ENCODE data around the gene ZNF598. TPM values are rescaled to one million over a fixed set of nuclear protein-coding genes. Genes with fewer than 3 reads are reported as not detected.
"Not testable (repeated sequence)": the region's sequence is repeated elsewhere in the genome, so short reads cannot be mapped to it uniquely, and the experiment has no call there.

ZNF598 gene
- total RNA-seq, 2 donors from 2014 or later, result 41.2 to 79.6 TPM

DNA sequence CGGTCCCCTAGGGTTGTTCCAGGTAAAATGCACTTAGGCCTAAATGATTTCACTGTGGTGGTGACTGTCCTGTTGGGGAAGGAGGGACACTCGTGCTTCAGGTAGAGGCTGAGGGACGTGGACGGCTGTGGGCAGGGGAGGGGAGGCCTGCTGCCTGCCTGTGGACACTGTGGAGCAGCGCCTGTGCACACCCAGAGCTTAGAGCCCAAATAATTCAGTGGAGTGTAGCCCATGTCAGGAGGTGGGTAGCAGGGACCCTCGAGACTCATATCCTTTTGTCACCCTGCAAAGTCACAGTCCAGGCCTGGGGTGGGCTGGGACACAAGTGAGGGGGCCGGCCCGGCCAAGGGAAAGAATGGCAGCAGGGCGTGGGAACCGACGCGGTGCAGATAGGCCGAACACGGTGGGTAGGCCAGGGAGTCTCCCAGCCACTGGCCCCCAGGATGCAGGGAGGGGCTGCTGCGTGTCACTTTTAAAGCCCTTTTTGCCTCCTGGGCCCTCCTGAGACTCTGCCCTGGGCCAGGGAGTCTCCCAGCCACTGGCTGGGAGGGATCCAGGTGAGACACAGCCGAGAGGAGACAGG lies 16.3 kb upstream of the ZNF598 start:
- Mint-ChIP-seq H3K27ac (no peak overlapping the region), H3K9me3 (no peaks in the 10 kb centered on the region), H3K4me1 (no peaks in the 10 kb centered on the region), H3K4me3 (peak overlapping the region; percentile 39), H3K36me3 (ENCODE audit: low read depth) (no peaks in the 10 kb centered on the region), H3K27me3 (peaks cover 6% of the 10 kb centered on the region)
- no peak for ATAC-seq (replicated peaks)

DNA sequence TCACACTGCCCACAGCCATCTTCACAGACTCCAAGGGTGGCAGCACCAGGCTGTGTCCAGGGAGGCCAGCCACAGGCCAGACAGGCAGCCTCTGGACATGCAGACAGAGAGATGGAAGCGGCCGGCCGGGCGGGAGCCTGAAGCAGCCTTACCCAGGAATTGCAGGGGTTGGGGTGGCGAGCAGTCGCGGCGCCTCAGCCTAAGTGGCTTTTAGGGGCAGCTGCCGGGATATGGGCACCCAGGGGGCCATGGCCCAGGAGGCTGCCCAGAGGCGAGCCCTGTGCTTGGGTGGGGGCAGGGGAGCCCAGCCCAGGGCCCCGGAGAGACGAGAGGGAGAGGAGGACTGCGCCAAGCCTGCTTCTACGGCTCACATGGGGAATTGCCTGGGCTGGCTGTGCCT lies 15.6 kb upstream of the ZNF598 start:
- ATAC-seq (replicated peaks), result no peak
- H3K36me3 Mint-ChIP-seq (ENCODE audit: low read depth), result no peaks in the 10 kb centered on the region
- H3K4me1 Mint-ChIP-seq, result no peaks in the 10 kb centered on the region
- H3K4me3 Mint-ChIP-seq, result no peak overlapping the region
- peaks cover 6% of the 10 kb centered on the region for H3K27me3 Mint-ChIP-seq
- H3K9me3 Mint-ChIP-seq, result no peaks in the 10 kb centered on the region
- H3K27ac Mint-ChIP-seq, result no peak overlapping the region

DNA sequence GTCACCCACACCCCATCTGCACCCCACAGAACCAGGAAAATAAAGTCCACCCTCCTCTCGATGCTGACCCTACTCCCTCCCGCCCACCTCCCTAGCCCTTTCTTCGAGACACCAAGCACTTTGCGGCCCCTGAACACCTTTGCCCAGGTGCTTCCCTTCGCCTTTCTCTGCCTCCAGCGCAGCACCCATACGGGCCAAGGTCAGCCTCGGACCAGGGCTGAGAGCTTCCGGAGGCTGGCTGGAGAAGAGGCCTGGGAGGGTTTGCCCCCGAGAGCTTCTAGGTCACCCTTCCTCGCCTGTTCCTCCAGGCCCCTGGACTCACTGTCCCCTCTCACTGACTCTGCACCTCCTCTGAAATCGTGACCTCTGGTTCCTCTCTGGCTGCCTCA lies 14.4 kb upstream of the ZNF598 start:
- Mint-ChIP-seq H3K36me3 (ENCODE audit: low read depth) (no peaks in the 10 kb centered on the region), H3K4me1 (no peaks in the 10 kb centered on the region), H3K4me3 (peak overlapping the region; percentile 38), H3K27ac (no peak overlapping the region), H3K9me3 (no peaks in the 10 kb centered on the region), H3K27me3 (peaks cover 6% of the 10 kb centered on the region)
- ATAC-seq (replicated peaks), result no peak

DNA sequence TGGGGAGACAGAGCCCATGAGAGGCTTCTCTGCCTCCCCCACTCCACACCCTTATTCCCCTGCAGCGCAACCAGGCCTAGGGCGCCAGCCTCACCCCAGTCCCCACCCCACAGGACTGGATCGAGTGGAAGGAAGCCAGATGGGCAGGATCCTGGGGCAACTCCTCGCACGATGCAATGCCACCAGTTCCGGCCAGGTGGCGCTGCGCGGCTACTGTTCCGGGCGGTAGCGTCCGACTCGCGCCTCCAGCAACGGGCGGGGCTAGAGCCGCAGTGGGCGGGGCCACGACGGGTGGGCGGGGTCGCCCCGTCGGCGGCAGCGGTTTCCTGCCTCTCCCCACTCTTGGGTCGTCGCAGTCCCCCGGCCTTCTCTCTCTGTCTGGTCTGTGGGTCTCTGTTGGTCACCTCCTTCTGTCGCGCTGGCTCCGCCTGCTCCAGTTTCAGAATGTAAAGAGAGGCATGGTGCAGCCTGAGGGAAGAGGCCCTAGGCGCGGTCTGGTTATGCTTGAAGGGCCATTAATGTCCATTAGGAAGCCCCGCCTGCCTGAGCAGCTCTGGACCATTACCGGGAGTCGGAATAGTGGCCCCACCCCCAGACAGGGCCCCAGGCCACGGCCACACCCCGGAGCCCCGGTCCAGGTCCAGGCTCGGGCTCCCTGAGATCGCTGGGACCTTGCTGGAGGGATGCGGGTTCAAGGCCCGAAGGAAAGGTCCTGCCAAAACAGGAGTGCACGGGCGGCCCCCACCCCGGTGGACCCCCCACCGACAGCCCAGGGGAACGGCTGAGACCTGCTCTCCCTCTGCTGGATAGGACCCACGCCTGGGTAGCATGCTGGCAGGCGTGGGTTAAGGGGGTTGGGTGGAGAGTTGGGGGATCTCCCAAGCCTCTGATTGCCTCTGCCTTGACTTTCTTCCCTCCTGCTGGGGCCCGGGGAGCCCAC lies 13.7 kb upstream of the ZNF598 start:
- no peaks in the 10 kb centered on the region for H3K4me1 Mint-ChIP-seq
- ATAC-seq (replicated peaks), result peak; percentile 88
- H3K27me3 Mint-ChIP-seq, result peaks cover 10% of the 10 kb centered on the region
- no peaks in the 10 kb centered on the region for H3K36me3 Mint-ChIP-seq (ENCODE audit: low read depth)
- H3K9me3 Mint-ChIP-seq, result no peaks in the 10 kb centered on the region
- H3K27ac Mint-ChIP-seq, result peak overlapping the region; percentile 72
- H3K4me3 Mint-ChIP-seq, result peak overlapping the region; percentile 68

DNA sequence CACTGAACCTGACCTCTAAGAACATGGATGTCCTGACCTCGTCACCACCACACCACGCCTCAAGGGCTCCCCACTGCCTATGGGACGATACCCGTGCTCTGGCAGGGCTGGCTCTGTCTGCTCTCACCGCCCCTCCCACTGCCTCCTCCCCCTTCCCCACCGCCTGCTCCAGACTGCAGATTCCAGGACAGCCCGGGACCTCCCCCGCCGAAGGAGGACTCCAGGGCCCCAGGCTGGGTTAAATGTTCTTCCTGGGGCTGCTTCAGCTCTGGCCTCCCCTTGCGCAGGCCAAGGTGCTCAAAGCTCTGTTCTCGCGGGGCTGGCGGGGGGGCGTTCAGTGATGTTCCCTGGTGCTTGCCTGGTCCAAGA lies 13.1 kb upstream of the ZNF598 start:
- H3K27me3 Mint-ChIP-seq, result peaks cover 10% of the 10 kb centered on the region
- H3K4me3 Mint-ChIP-seq, result peak overlapping the region; percentile 68
- peak; percentile 44 for ATAC-seq (replicated peaks)
- H3K36me3 Mint-ChIP-seq (ENCODE audit: low read depth), result no peaks in the 10 kb centered on the region
- peak overlapping the region; percentile 72 for H3K27ac Mint-ChIP-seq
- no peaks in the 10 kb centered on the region for H3K4me1 Mint-ChIP-seq
- H3K9me3 Mint-ChIP-seq, result no peaks in the 10 kb centered on the region

DNA sequence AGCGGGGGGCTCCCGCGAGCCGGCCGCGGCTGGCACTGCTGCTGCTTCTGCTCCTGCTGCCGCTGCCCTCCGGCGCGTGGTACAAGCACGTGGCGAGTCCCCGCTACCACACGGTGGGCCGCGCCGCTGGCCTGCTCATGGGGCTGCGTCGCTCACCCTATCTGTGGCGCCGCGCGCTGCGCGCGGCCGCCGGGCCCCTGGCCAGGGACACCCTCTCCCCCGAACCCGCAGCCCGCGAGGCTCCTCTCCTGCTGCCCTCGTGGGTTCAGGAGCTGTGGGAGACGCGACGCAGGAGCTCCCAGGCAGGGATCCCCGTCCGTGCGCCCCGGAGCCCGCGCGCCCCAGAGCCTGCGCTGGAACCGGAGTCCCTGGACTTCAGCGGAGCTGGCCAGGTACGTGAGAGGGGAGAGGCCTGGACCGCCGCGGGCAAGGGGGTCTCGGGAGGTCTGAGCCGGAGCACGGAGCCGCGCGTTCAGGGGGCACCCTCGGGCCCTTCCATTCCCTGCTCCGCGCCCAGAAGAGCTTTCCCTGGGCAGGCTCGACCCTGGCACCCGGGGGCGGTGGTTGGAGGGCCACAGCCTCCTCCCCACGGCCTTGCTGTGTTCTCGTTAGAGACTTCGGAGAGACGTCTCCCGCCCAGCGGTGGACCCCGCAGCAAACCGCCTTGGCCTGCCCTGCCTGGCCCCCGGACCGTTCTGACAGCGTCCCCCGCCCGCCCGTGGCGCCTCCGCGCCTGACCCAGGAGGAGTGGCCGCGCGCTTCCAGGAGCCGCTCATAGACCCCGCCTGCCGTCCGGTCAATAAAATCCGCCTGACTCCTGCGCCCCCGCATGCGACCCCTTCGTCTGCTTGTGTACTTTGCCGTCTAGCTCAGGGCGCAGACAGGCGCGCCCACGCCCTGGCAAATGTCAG lies 10.6 kb upstream of the ZNF598 start:
- H3K4me3 Mint-ChIP-seq, result peak overlapping the region; percentile 19
- H3K27me3 Mint-ChIP-seq, result peaks cover 10% of the 10 kb centered on the region

DNA sequence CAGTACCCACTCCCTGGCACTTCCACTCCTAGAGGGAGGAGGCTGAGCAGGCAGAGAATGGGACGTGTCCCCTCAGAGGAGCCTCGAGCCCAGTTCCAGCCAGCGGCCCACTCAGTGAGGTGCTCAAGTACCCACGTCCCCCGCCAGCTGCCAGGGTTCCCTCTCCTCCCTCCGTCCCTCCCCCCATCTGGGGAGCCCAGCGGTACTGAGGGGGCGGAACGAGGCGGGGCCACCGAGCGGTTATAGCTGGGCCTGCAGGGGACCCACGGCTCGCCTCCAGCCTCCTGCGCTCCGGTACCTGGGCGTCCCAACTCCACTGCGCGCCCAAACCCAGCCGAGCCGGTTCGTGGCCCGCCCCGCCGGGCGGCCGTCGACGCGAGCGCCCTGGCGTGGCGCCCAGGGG lies 9.9 kb upstream of the ZNF598 start, which contains the start of gene NPW:
NPW (plus strand) TSS at position 268 of the 403 bp plus-strand sequence.
- Mint-ChIP-seq H3K4me1 (no peaks in the 10 kb centered on the region), H3K27me3 (peaks cover 10% of the 10 kb centered on the region), H3K36me3 (ENCODE audit: low read depth) (no peaks in the 10 kb centered on the region), H3K9me3 (no peaks in the 10 kb centered on the region), H3K4me3 (peak within 1 kb of the TSS; percentile 19), H3K27ac (no peak within 1 kb of the TSS)
- ATAC-seq (replicated peaks), result no peak

More for the DNA sequence above, 10.6 kb upstream of the ZNF598 start:
- ATAC-seq (replicated peaks), result no peak
- Mint-ChIP-seq H3K4me1 (no peaks in the 10 kb centered on the region), H3K36me3 (ENCODE audit: low read depth) (no peaks in the 10 kb centered on the region), H3K27ac (no peak overlapping the region), H3K9me3 (no peaks in the 10 kb centered on the region)

DNA sequence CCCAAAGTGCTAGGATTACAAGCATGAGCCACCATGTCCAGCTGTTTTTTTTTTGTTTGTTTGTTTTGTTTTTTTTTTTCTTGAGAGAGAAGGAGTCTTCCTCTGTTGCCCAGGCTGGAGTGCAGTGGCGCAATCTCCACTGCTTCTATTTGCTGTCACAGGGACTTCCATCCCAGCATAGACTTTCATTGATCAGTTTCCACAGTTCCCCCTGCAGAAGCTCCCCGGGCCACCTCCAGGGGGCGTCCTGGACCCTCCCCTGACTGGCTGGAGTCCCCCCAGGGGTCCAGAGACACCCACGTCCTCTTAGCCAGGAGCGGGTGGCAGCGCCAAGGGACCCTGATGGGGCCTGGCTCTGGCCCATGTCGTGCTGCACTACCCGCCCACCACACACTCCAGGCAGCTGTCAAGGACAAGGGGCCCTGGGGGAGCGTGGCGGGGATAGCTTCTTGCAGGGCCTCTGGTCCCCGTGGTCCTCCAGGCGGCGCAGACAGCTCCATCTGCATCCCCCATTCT lies 6.8 kb upstream of the ZNF598 start:
- Mint-ChIP-seq H3K9me3 (no peaks in the 10 kb centered on the region), H3K27ac (no peak overlapping the region), H3K27me3 (peaks cover 4% of the 10 kb centered on the region), H3K4me3 (no peak overlapping the region), H3K36me3 (ENCODE audit: low read depth) (no peaks in the 10 kb centered on the region), H3K4me1 (no peaks in the 10 kb centered on the region)
- no peak for ATAC-seq (replicated peaks)

DNA sequence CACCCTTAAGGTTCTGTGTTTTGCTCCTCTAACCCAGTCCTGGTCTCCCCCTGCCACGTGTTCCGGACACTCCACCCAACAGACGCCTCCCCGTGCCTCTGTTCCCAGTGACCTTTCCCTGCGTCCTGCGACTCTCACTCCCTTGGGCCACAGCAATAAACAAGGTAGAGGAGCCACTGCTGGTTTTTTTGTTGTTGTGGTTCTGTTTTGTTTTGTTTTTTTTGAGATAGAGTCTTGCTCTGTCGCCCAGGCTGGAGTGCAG lies 6.3 kb upstream of the ZNF598 start:
- no peaks in the 10 kb centered on the region for H3K36me3 Mint-ChIP-seq (ENCODE audit: low read depth)
- no peaks in the 10 kb centered on the region for H3K4me1 Mint-ChIP-seq
- no peak overlapping the region for H3K27ac Mint-ChIP-seq
- no peaks in the 10 kb centered on the region for H3K9me3 Mint-ChIP-seq
- H3K4me3 Mint-ChIP-seq, result no peak overlapping the region
- no peak for ATAC-seq (replicated peaks)
- peaks cover 4% of the 10 kb centered on the region for H3K27me3 Mint-ChIP-seq

DNA sequence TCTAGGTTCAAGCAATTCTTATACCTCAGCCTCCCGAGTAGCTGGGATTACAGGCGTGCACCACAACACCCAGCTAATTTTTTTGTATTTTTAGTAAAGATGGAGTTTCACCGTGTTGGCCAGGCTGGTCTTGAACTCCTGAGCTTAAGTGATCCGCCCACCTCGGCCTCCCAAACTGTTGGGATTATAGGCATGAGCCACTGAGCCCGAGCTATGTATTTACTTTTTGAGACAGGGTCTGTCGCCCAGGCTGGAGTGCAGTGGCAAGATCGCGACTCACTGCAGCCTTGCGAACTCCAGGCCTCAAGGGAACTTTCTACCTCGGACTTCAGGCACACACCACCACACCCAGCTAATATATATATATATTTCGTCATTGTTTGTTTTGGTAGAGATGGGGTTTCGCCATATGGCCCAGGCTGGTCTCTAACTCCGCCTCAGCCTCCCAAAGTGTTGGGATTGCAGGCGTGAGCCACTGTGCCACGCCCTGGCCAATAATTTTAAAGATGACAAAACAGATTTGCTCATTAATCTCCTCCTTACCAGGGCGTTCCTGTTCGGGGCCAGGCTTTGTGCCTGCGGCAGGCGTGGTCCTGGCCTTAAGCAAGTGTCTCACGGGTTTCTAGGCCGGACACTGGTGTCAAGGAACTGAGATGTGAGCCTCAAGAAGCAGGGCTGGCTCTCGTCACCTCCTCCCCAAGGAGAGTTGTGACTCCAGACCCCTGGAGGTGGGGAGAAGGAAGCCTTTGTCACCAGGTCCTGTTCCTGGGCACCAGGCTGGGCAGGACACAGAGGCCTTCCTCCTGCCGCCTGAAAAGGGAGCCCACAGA lies 5.7 kb upstream of the ZNF598 start:
- no peaks in the 10 kb centered on the region for H3K36me3 Mint-ChIP-seq (ENCODE audit: low read depth)
- H3K9me3 Mint-ChIP-seq, result no peaks in the 10 kb centered on the region
- H3K27ac Mint-ChIP-seq, result no peak overlapping the region
- H3K4me3 Mint-ChIP-seq, result no peak overlapping the region
- ATAC-seq (replicated peaks), result no peak
- peaks cover 4% of the 10 kb centered on the region for H3K27me3 Mint-ChIP-seq
- H3K4me1 Mint-ChIP-seq, result no peaks in the 10 kb centered on the region

DNA sequence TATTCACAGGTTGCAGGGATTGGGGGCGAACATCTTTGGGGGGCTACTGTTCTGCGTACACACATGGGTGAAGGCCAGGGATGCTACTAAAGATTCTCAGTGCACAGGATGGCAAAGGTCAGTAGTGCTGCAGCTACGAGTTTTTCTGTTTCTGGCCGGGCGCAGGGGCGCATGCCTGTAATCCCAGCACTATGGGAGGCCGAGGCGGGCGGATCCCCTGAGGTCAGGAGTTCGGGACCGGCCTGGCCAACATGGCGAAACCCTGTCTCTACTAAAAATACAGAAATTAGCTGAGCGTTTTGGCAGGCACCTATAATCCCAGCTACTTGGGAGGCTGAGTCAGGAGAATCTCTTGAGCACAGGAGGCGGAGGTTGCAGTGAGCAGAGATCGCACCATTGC lies 3.9 kb upstream of the ZNF598 start:
- Mint-ChIP-seq H3K4me1 (peaks cover 3% of the 10 kb centered on the region), H3K4me3 (no peak overlapping the region), H3K36me3 (ENCODE audit: low read depth) (peaks cover 5% of the 10 kb centered on the region), H3K27ac (no peak overlapping the region), H3K9me3 (no peaks in the 10 kb centered on the region), H3K27me3 (no peaks in the 10 kb centered on the region)
- ATAC-seq (replicated peaks), result no peak

DNA sequence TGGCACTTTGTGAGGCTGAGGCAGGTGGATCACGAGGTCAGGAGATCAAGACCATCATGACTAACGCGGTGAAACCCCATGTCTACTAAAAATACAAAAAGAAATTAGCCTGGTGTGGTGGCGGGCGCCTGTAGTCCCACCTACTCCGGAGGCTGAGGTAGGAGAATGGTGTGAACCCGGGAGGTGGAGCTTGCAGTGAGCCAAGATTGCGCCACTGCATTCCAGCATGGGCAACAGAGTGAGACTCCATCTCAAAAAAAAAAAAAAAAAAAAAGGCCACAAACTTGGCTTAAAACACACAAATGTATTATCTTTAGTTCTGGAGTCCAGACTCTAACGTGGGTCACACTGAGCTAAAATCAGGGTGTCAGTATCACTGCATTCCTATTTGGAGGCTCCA lies 2.1 kb upstream of the ZNF598 start:
- not testable (repeated sequence) for H3K4me3 Mint-ChIP-seq; H3K9me3 Mint-ChIP-seq; ATAC-seq (replicated peaks); H3K27ac Mint-ChIP-seq; H3K27me3 Mint-ChIP-seq
- Mint-ChIP-seq H3K4me1 (peaks cover 14% of the 10 kb centered on the region), H3K36me3 (ENCODE audit: low read depth) (peaks cover 20% of the 10 kb centered on the region)

DNA sequence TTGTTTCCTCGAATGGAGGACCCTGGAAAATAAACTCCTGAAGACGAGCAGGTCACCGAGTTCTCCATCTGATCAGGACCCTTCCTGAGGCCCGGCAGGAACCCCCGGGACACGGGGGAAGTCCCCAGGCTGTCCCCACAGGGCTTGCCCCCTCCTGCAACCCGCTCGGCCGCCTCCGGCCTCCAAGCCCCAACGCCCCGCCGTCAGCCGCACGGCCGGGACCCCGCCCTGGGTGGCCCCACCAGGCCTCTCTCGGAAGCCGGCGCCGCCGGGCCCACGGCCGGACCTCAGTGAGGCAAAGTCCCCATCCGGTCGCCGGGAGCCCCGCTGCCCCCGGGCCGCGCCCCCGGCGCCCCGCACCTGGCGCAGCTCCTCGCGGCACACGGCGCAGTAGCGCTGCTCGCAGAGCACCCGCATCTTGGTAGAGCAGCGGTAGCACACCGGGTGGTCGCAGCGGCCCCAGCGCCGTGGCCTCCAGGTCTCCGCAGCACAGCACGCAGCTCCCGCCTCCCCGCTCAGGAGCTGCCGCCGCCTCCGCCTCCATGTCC lies 383 bp downstream of the ZNF598 start:
- Mint-ChIP-seq H3K27ac (peak overlapping the region; percentile 93), H3K4me1 (peaks cover 20% of the 10 kb centered on the region), H3K9me3 (no peaks in the 10 kb centered on the region), H3K27me3 (no peaks in the 10 kb centered on the region), H3K36me3 (ENCODE audit: low read depth) (peaks cover 23% of the 10 kb centered on the region), H3K4me3 (peak overlapping the region; percentile 91)
- peak; percentile 37 for ATAC-seq (replicated peaks)
